ENCODE data around the gene KRTAP10-9.

GRCh38 chr21:44640761-44641160 lies 13.9 kb downstream of the KRTAP10-9 start:
- no peak for TF ChIP-seq ZNF223 (tag by site-specific recombination; IDR thresholded peaks at IDR 0.05)
- TF ChIP-seq, protein P1, sequence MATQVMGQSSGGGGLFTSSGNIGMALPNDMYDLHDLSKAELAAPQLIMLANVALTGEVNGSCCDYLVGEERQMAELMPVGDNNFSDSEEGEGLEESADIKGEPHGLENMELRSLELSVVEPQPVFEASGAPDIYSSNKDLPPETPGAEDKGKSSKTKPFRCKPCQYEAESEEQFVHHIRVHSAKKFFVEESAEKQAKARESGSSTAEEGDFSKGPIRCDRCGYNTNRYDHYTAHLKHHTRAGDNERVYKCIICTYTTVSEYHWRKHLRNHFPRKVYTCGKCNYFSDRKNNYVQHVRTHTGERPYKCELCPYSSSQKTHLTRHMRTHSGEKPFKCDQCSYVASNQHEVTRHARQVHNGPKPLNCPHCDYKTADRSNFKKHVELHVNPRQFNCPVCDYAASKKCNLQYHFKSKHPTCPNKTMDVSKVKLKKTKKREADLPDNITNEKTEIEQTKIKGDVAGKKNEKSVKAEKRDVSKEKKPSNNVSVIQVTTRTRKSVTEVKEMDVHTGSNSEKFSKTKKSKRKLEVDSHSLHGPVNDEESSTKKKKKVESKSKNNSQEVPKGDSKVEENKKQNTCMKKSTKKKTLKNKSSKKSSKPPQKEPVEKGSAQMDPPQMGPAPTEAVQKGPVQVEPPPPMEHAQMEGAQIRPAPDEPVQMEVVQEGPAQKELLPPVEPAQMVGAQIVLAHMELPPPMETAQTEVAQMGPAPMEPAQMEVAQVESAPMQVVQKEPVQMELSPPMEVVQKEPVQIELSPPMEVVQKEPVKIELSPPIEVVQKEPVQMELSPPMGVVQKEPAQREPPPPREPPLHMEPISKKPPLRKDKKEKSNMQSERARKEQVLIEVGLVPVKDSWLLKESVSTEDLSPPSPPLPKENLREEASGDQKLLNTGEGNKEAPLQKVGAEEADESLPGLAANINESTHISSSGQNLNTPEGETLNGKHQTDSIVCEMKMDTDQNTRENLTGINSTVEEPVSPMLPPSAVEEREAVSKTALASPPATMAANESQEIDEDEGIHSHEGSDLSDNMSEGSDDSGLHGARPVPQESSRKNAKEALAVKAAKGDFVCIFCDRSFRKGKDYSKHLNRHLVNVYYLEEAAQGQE (tag by site-specific recombination; IDR thresholded peaks at IDR 0.05): no peak
- no peak for TF ChIP-seq ZNF596 (tag by site-specific recombination; IDR thresholded peaks at IDR 0.05)
- no peak for TF ChIP-seq ATF2 (tag by site-specific recombination; IDR thresholded peaks at IDR 0.05; ENCODE audit: low read depth)
- no peak for TF ChIP-seq ZBTB1 (tag by site-specific recombination; IDR thresholded peaks at IDR 0.05)
- TF ChIP-seq CTCF (tag by site-specific recombination; IDR thresholded peaks at IDR 0.05): no peak
- no peak for TF ChIP-seq SETDB1 (IDR thresholded peaks at IDR 0.05; ENCODE audit: insufficient read length, low read length)
- no peak for TF ChIP-seq ZNF76 (tag by site-specific recombination; IDR thresholded peaks at IDR 0.05; ENCODE audit: borderline replicate concordance, low read depth)
- TF ChIP-seq ZEB2 (tag by site-specific recombination; IDR thresholded peaks at IDR 0.05): no peak
- no peak for TF ChIP-seq YY1 (tag by site-specific recombination; IDR thresholded peaks at IDR 0.05)

Data from HEK293 (cell line).